HT1080 (cell line): Measurements from ENCODE around the gene VPS37C. TPM values are rescaled to one million over a fixed set of nuclear protein-coding genes. Genes with fewer than 3 reads are reported as not detected.

Experiments used
- DNase-seq: peaks from one replicate; pipeline ENCODE4 v3.0.0-alpha.2; 2015; ENCODE audit warnings: low read depth
- total RNA-seq: library from RNA; depleted of rRNA; stranded (reverse); fragments of >200 nt; shearing (Covaris generic); gene quantifications from 2 replicates; pipeline ENCODE4 v1.2.3, GENCODE V29; 2014

Gene VPS37C
- total RNA-seq, 1 experiment from 2014 or later: 11.9 TPM

DNA sequence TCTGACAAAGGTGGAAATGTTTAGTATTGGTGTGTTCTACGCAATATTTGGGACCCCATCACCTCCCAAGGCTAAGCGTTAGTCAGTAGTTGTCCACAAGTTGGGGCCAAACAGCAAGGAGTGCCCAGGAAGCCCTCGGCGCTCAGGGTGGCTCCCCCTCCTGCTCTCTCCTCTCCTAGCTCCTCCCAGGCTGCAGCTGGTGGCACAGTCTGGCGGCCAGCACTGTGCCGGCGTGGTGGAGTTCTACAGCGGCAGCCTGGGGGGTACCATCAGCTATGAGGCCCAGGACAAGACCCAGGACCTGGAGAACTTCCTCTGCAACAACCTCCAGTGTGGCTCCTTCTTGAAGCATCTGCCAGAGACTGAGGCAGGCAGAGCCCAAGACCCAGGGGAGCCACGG lies 42.2 kb downstream of the VPS37C start:
- DNase-seq: no peak

GRCh38 chr11:61118406-61118805 lies 42.8 kb downstream of the VPS37C start:
- DNase-seq: no peak

GRCh38 chr11:61118004-61118403 lies 43.2 kb downstream of the VPS37C start:
- no peak for DNase-seq

- no peak for DNase-seq
These were observed 44.1 kb downstream of the VPS37C start for GRCh38 chr11:61117168-61117520.

DNA sequence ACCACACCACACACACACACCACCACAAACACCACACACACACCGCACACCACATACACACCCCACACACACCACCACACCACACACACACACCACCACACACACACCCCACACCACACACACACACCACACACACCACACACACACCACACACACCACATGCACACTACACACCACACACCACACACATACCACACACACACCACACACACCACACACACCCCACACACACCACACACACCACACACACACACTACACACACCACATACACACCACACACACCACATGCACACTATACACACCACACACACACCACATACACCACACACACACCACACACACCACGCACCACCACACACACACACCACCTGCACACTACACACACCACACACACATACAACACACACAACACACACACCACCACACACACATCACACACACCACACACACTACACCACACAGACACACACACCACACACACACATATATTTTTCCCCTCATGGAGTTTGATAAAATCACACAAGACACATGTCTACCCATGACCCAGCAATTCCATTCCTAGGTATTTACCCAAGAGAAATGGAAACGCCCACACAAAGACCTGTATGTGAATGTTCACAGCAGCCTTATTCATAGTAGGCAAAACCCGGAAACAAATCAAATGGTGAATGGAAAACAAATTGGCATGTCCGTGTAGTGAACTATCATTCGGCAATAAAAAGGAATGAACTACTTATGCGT lies 44.6 kb downstream of the VPS37C start:
- no peak for DNase-seq

DNA sequence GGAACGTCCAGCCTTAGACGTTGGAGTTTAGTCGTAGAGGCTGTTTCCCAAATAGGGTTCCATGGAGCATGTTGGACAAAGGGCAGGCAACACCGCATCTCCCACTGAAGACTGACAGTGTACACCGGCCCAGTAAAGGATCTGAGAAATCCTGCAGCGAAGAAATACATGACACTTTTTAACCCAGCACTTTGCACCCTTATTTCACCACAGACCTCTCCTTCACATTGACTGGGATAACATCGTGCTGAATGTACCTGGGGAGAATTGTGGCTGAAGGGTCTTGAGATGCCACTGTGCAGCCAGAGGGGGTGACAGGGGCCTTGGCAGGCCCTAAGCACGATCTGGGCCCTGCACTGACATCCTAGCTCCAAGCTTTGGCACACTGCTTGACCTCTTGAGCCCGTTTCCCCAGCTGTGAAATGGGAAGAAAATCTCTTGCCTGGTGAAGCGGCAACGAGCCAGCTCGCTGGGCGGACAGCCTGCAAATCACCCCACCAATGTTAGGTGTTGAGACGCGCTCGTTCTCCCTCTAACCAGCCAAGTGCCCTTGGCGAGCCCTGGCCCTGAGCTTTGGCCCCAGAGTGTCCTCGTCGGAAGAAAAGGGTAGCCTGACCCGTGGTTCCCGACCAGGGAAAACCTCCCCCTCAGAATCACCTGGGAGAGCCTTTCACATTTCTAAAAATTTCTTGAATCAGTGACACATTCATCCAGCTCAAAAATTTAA lies 45.6 kb downstream of the VPS37C start:
- no peak for DNase-seq

GRCh38 chr11:61114913-61115312 lies 46.3 kb downstream of the VPS37C start:
- DNase-seq: no peak

DNA sequence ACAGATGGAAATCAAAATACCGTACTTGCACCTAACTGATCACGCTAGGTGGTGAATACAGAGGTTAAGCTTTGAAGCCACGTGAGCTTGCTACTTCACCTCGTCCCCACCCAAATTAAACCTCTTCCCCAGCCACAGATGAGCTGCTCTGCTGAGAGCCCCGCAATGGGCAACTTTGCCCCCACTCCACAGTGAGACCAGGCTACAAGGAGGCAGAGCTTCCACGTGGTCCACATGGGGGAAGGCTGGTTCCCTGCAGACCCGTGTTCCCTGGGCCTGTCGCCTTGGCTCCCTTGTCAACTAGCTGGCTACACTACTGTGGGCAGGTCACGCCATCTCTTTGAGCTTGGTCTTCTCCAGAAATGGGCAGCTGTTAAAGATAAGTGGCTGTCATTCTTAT lies 48.0 kb downstream of the VPS37C start:
- DNase-seq: no peak

DNA sequence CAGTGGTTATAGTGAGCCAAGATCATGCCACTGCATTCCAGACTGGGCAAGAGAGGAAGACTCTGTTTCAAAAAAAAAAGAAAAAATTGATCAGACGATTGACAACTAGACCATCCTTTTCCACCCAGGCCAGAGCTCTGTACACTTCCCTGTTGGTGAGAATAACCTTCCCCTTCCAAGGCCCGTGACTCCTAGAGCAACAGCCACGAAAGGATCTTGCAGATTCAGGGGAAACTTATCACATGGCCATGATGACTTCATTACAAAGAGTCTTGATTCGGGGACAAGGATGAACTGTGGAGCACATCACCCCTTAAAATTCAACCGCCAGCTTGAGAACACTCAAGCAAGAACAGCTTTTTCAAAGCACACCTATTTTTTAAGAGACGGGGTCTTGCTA lies 48.7 kb downstream of the VPS37C start:
- no peak for DNase-seq

DNA sequence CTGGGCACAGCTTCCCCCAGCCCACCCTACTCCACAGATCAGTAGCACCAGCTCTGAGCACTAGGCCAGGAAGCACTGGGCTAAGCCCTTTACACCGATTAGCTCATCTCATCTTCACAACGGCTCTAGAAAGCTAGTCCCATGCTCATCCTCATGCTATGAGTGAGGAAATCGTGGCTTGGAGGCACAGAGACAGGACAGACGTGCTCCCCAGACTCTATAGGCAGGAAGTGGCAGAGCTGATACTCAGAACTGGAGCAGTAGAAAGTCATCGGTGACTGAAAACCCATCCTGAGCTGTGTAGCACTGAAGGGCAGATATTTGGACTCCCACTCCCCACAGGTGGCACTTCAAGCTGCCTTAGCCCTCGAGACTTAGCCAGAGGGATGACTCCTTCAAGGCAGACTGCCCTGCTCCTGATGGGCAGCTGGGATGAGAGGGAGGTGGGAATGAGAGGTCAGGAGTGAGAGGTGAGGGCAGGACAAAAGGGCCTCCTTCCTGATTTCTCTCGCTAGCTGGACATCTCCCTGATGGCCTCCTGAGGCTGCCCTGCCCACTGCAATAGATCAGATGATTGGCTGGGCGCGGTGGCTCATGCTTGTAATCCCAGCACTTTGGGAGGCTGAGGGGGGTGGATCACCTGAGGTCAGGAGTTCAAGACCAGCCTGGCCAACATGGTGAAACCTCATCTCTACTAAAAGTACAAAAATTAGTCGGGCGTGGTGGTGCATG lies 49.3 kb downstream of the VPS37C start:
- no peak for DNase-seq

GRCh38 chr11:61111050-61111435 lies 50.2 kb downstream of the VPS37C start:
- DNase-seq: no peak

DNA sequence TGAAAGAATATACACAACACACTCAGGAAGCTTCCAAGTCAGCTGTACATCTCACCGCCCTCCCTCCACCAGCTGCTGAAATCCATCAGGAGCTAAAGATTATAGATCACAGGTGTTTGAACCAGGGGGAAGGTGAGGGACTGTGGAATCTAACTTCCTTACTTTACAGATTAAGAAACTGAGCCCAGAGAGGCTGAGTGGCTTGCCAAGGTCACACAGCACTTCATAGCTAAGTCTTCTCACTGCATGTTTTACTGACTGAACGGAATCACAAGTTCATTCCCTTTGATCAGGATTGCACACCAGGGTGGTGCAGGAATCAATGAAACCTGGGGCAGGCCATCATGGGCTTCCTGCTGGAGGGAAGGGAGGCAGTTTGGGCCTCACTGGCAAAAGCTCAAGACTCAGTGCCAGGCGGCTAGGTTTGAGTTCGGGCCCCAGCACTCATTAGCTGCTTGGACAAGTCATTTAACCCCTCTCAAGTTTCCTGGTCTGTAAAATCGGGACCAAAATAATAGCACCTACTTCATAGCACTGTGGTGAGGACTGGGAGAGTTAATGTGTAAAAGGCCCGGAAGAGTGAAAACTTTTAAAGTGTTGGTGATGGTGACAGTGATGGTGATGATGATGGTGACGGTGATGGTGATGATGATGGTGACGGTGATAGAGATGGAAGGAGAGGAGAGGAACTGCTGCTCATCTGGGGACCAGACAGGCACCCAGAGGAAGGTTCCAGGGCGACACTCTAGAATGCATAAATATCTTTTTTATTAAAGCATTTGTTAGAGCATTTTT lies 50.8 kb downstream of the VPS37C start:
- DNase-seq: no peak

- DNase-seq: no peak
These were observed 51.6 kb downstream of the VPS37C start for GRCh38 chr11:61109671-61110070.

GRCh38 chr11:61108847-61109585 lies 52.2 kb downstream of the VPS37C start:
- DNase-seq: no peak

GRCh38 chr11:61107888-61108287 lies 53.3 kb downstream of the VPS37C start:
- no peak for DNase-seq

DNA sequence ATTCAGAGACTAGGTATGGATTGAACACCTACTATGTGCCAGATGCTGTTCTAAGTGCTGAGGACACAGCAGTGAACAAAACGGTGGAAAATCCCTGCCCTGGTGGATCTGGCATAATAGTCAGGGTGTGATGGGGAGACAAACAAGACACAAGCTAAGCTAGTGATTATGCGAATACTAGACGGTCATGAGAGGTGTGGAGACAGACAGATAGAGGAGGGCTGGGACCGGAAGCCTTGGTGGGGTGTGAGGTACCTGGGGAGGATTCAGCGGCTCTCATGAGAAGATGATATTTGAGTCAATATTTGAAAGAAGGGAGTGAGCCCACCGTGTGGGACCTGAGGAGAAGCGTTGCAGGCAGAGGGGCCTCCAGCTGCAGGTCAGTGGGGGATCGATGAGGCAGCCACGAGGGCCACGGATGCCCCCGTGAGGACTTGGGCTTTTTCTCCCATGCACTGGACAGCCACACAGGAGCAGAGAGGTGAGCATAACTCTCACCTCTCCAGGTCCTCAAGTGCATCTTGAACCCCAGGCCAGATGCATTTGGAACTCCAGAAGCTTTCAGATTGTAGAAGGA lies 54.2 kb downstream of the VPS37C start:
- no peak for DNase-seq

DNA sequence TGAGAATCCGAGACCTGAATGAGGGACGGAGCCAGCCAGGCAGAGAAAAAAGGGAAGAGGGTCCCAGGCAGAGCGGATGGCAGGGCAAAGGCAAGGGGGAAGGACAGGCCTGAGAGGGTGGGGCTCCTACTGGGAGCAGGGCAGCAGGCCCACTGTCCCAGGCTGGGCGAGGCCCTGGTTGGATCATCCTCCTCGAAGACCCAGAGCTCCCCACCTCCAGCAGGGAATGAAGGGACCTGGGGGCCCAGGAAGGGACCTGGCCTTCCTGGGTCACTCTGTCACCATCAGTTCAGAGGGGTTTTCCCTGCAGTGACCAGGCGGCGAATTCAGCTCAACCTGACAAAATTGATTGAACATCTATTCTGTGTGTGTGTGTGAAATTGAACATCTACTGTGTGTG lies 54.9 kb downstream of the VPS37C start:
- no peak for DNase-seq

DNA sequence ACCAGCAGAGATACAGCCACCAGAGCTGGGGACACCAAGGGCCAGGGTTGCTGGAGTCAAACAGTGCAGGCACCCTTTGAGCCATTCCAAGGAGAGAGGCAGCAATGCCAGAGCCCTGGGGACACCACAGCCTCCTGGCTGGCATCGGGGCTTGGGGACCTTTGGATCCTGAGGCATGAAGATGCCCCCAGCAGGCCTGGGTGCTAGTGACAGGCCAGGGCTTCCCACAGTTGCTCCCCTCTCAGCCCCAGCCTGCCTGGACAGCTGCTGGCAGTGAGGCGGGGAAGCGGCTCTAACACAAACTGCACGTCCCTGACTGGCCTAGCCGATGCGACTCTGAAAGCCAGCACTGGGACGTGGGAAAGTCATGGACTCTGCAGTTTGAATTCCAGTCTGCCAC lies 56.3 kb downstream of the VPS37C start:
- no peak for DNase-seq

DNA sequence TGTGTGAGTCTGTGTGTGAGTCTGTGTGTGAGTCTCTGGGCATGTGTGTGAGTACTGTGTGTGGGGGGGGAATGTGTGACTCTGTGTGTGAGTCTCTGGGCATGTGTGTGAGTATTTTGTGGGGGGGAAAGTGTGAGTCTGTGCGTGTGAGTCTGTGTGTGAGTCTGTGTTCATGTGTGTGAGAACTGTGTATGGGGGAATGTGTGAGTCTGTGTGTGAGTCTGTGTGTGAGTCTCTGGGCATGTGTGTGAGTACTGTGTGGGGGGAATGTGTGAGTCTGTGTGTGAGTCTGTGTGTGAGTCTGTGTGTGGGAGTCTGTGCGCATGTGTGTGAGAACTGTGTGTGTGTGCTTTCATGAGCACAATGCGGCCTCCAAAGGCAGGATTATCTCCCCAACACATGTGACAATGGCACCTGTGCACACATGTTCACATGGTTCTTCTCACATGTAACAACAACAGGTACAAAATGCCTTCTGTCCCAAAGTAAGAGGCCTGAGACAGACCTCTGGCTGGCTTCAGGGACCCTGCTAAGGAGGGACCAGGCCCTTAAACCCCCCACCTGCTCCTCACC lies 57.3 kb downstream of the VPS37C start:
- no peak for DNase-seq
